Chondrocyte (in vitro differentiated cells): ENCODE data around the gene TSC22D1. TPM values are rescaled to one million over a fixed set of nuclear protein-coding genes. Genes with fewer than 3 reads are reported as not detected.

Source experiments
- DNase-seq: peaks from one replicate; pipeline ENCODE4 v3.0.0; 2021; ENCODE audit warnings: mixed read lengths, low spot score
- H3K27ac Mint-ChIP-seq: one replicate; pipeline ENCODE4 v1.8.0; 2021; ENCODE audit warnings: mild to moderate bottlenecking, moderate library complexity, mixed read lengths; ENCODE audit not compliant: unreplicated experiment
- H3K27me3 Mint-ChIP-seq: 2 replicates; pipeline ENCODE4 v1.8.0; 2021; ENCODE audit warnings: low read depth, mixed read lengths
- H3K36me3 Mint-ChIP-seq: 2 replicates; pipeline ENCODE4 v1.8.0; 2021; ENCODE audit warnings: low read depth, mixed read lengths
- H3K4me1 Mint-ChIP-seq: 2 replicates; pipeline ENCODE4 v1.8.0; 2021; ENCODE audit warnings: low read depth, mild to moderate bottlenecking, mixed read lengths
- H3K4me3 Mint-ChIP-seq: one replicate; pipeline ENCODE4 v1.8.0; 2021; ENCODE audit warnings: mild to moderate bottlenecking, moderate library complexity, mixed read lengths; ENCODE audit not compliant: unreplicated experiment
- H3K9me3 Mint-ChIP-seq: 2 replicates; pipeline ENCODE4 v1.8.0; 2021; ENCODE audit warnings: low read depth, mixed read lengths
- total RNA-seq: library from RNA; stranded (reverse); gene quantifications from 3 replicates; pipeline ENCODE4 v1.2.1, GENCODE V29; 2021
- TF ChIP-seq, protein P1 (sequence below): fragments of 200-600 bp; sonication (generic); IDR thresholded peaks from 2 replicates; pipeline ENCODE4 v1.5.0; 2021; ENCODE audit warnings: antibody characterized with exemption, mild to moderate bottlenecking, moderate library complexity

TSC22D1 gene
- total RNA-seq, 1 donor from 2014 or later: 125 TPM

DNA sequence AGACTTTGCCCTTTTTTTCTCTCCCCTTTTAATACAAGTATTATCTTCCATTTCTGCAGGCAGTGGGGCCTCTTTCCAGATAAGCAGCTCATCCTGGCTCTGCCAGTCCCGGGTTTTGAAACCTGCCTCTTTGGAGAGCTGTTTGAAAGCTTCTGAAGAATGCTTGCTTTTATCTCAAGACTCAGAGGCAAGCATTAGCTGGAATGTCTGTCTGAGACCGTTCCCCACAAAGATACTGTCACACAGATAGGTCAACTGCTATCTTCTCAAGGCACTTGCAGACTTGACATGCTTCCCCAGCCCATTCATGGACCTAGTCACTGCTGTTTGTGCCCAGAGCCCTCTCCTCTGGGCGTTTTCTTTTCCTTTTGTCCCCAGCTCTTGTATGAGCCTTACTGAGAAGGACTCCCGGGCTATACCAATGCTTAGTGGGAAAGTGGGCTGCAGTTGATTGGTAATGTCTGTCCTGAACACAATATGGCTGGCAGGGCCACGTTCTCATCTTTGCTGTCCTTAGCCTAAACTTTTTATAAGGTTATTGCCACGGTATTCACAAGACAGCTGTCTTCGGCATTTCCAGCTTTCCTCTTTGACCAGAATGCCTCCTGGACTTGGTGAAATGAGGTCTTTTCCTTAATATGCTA is 189.1 kb downstream of the TSC22D1 start:
- peaks cover 7% of the 10 kb centered on the region for H3K36me3 Mint-ChIP-seq
- DNase-seq: no peak
- TF ChIP-seq, protein P1, sequence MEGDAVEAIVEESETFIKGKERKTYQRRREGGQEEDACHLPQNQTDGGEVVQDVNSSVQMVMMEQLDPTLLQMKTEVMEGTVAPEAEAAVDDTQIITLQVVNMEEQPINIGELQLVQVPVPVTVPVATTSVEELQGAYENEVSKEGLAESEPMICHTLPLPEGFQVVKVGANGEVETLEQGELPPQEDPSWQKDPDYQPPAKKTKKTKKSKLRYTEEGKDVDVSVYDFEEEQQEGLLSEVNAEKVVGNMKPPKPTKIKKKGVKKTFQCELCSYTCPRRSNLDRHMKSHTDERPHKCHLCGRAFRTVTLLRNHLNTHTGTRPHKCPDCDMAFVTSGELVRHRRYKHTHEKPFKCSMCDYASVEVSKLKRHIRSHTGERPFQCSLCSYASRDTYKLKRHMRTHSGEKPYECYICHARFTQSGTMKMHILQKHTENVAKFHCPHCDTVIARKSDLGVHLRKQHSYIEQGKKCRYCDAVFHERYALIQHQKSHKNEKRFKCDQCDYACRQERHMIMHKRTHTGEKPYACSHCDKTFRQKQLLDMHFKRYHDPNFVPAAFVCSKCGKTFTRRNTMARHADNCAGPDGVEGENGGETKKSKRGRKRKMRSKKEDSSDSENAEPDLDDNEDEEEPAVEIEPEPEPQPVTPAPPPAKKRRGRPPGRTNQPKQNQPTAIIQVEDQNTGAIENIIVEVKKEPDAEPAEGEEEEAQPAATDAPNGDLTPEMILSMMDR: no peak
- H3K9me3 Mint-ChIP-seq: no peaks in the 10 kb centered on the region
- peaks cover 13% of the 10 kb centered on the region for H3K4me1 Mint-ChIP-seq
- no peak overlapping the region for H3K27ac Mint-ChIP-seq
- no peaks in the 10 kb centered on the region for H3K27me3 Mint-ChIP-seq
- H3K4me3 Mint-ChIP-seq: no peak overlapping the region

DNA sequence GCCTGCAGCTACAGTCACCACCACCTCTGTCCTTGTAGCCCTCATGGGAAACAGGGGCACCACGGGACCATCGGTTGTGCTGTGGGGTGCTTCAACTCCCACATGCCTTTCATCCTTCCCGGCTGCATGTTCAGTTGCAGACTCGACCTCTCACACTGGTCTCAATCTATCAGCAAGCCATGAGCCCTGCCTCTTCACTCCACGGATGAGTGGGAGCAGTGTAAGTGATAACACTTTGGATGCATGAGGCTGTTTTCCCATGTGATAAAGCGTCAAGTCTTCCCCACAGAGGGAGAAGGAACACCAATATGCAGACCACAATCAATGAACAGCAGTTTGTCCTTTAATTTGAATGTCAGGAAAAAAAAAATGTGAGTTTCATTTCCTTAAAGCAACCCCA is 190.3 kb downstream of the TSC22D1 start:
- peaks cover 13% of the 10 kb centered on the region for H3K4me1 Mint-ChIP-seq
- H3K9me3 Mint-ChIP-seq: no peaks in the 10 kb centered on the region
- H3K27ac Mint-ChIP-seq: no peak overlapping the region
- H3K36me3 Mint-ChIP-seq: peaks cover 8% of the 10 kb centered on the region
- H3K4me3 Mint-ChIP-seq: no peak overlapping the region
- TF ChIP-seq, protein P1: no peak
- no peak for DNase-seq
- H3K27me3 Mint-ChIP-seq: no peaks in the 10 kb centered on the region

- Mint-ChIP-seq H3K4me3 (no peak overlapping the region), H3K36me3 (peaks cover 6% of the 10 kb centered on the region), H3K27ac (no peak overlapping the region), H3K27me3 (no peaks in the 10 kb centered on the region), H3K9me3 (no peaks in the 10 kb centered on the region), H3K4me1 (peaks cover 13% of the 10 kb centered on the region)
- DNase-seq: no peak
- TF ChIP-seq, protein P1: no peak
Observed at GRCh38 chr13:44385401-44385800, 190.7 kb downstream of the TSC22D1 start.

DNA sequence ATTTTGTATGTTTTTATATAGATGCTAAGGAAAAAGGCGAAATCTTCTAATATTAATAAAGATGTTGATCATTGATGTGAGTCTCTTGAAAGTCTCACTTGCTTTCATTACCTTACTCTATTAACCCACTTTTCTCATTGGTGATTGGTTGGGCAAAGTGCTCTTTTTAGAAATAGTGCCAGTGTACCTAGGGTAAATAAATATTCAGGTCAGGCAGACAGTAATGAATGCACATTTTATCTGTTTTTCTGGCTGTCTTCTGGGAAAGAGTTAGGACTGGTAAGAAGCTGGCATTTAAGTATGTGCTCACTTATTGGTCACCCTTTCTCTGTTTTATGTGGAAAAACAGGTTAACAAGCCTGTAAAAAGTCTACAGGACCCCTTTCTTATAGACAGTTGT is 191.4 kb downstream of the TSC22D1 start:
- TF ChIP-seq, protein P1: no peak

GRCh38 chr13:44383945-44384344 is 192.2 kb downstream of the TSC22D1 start:
- Mint-ChIP-seq H3K4me3 (no peak overlapping the region), H3K9me3 (no peaks in the 10 kb centered on the region), H3K4me1 (peaks cover 12% of the 10 kb centered on the region), H3K27ac (no peak overlapping the region), H3K36me3 (peaks cover 6% of the 10 kb centered on the region), H3K27me3 (no peaks in the 10 kb centered on the region)
- no peak for DNase-seq
- TF ChIP-seq, protein P1: no peak

More for the DNA sequence above, 191.4 kb downstream of the TSC22D1 start:
- no peaks in the 10 kb centered on the region for H3K27me3 Mint-ChIP-seq
- H3K9me3 Mint-ChIP-seq: no peaks in the 10 kb centered on the region
- no peak overlapping the region for H3K4me3 Mint-ChIP-seq
- peaks cover 13% of the 10 kb centered on the region for H3K4me1 Mint-ChIP-seq
- H3K27ac Mint-ChIP-seq: no peak overlapping the region
- DNase-seq: no peak
- H3K36me3 Mint-ChIP-seq: peaks cover 6% of the 10 kb centered on the region
